DND-41 (cell line): ENCODE data around the gene TTLL3.

Source experiments
- ATAC-seq: fragments of 200-7000 bp; cut with Tn5 transposase; 3 replicates; pipeline ENCODE4 v1.9.1; 2021; ENCODE audit warnings: low read depth; ENCODE audit not compliant: insufficient read depth
- DNase-seq: peaks from one replicate; pipeline ENCODE4 v3.0.0-alpha.2; 2020
- H2AFZ ChIP-seq: 2 replicates; pipeline ENCODE4 v1.6.0; 2012; ENCODE audit warnings: low read depth, low read length
- H3K27ac ChIP-seq: 2 replicates; pipeline ENCODE4 v1.5.1; 2012; ENCODE audit warnings: low read length, inconsistent platforms
- H3K27me3 ChIP-seq: fragments of 200-600 bp; sonication (generic); 2 replicates; pipeline ENCODE4 v1.6.0; 2012; ENCODE audit warnings: low read length, mild to moderate bottlenecking, inconsistent platforms; ENCODE audit not compliant: insufficient read depth, poor library complexity
- H3K36me3 ChIP-seq: 2 replicates; pipeline ENCODE4 v1.5.1; 2012; ENCODE audit warnings: low read length, inconsistent platforms; ENCODE audit not compliant: insufficient read depth
- H3K4me1 ChIP-seq: 2 replicates; pipeline ENCODE4 v1.5.1; 2012; ENCODE audit warnings: mild to moderate bottlenecking, low read length; ENCODE audit not compliant: insufficient read depth
- H3K4me2 ChIP-seq: 2 replicates; pipeline ENCODE4 v1.6.0; 2012; ENCODE audit warnings: mild to moderate bottlenecking, moderate library complexity, low read length, inconsistent platforms; ENCODE audit not compliant: insufficient read depth
- H3K4me3 ChIP-seq, 2 experiments: fragments of 200-600 bp in 1 of 2; shearing (Covaris generic) in 1 of 2; 2 replicates each; pipeline ENCODE4 v1.5.1; 2012 to 2016; ENCODE audit warnings: inconsistent platforms in 2 of 2, low read length in 2 of 2, mild to moderate bottlenecking in 2 of 2, low read depth in 1 of 2, moderate library complexity in 1 of 2
- H3K79me2 ChIP-seq: 2 replicates; pipeline ENCODE4 v1.6.0; 2012; ENCODE audit warnings: low read length, inconsistent platforms; ENCODE audit not compliant: insufficient read depth
- H3K9ac ChIP-seq: 2 replicates; pipeline ENCODE4 v1.6.0; 2012; ENCODE audit warnings: low read depth, mild to moderate bottlenecking, inconsistent platforms, low read length, moderate library complexity
- H3K9me3 ChIP-seq: 2 replicates; pipeline ENCODE4 v1.5.1; 2012; ENCODE audit warnings: low read length, moderate library complexity, mild to moderate bottlenecking, inconsistent platforms; ENCODE audit not compliant: insufficient read depth, severe bottlenecking
- H4K20me1 ChIP-seq: 2 replicates; pipeline ENCODE4 v1.6.0; 2012; ENCODE audit warnings: low read length; ENCODE audit not compliant: insufficient read depth
- EZH2 ChIP-seq: IDR thresholded peaks from 3 replicates; pipeline ENCODE4 v1.6.1; 2012; ENCODE audit warnings: borderline replicate concordance, low read depth, mild to moderate bottlenecking, moderate library complexity, low read length, inconsistent platforms; ENCODE audit not compliant: severe bottlenecking
- TF ChIP-seq, protein P1 (sequence below): IDR thresholded peaks from 2 replicates; pipeline ENCODE4 v1.5.1; 2012; ENCODE audit warnings: borderline replicate concordance, low read length, moderate library complexity, mild to moderate bottlenecking; ENCODE audit not compliant: poor library complexity, severe bottlenecking; ENCODE audit errors: extremely low read depth

TTLL3 gene

DNA sequence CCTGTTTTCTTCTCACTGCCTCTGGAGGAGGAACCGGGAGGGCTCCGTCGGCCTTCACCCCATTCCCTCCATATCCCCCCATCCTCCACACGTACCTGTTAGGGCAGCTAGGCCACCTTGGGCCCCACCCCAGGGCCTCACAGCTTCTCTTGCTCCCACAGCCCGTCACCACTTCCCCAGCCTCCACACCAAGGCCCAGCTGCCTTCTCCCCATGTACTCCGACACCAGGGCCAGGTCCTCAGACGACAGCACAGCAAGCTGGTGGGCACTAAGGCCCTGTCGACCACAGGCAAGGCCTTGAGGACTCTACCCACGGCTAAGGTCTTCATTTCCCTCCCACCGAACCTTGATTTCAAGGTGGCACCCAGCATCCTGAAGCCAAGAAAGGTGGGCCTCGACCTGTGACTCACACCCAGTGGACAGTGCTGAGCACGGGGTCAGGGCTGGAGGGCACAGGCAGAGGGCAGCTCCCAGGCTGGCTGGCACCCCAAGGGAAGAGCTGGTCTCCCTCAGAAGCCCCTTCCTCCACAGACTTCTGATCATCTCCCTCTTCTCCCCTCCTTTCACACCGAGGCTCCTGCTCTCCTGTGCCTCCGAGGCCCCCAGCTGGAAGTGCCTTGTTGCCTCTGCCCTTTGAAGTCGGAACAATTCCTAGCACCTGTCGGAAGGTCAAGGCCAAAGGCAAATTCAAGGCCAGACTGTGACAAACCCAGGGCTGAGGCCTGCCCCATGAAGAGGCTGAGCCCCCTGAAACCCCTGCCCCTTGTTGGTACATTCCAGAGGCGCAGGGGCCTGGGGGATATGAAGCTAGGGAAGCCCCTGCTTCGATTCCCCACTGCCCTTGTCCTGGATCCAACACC is 24.7 kb downstream of the TTLL3 start:
- H2AFZ ChIP-seq = no peak overlapping the region
- ATAC-seq = no peak
- H3K27me3 ChIP-seq = no peaks in the 10 kb centered on the region
- no peaks in the 10 kb centered on the region for H3K79me2 ChIP-seq
- H3K4me1 ChIP-seq = no peaks in the 10 kb centered on the region
- H3K4me2 ChIP-seq = no peak overlapping the region
- no peak for DNase-seq
- TF ChIP-seq EZH2 = no peak
- TF ChIP-seq, protein P1, sequence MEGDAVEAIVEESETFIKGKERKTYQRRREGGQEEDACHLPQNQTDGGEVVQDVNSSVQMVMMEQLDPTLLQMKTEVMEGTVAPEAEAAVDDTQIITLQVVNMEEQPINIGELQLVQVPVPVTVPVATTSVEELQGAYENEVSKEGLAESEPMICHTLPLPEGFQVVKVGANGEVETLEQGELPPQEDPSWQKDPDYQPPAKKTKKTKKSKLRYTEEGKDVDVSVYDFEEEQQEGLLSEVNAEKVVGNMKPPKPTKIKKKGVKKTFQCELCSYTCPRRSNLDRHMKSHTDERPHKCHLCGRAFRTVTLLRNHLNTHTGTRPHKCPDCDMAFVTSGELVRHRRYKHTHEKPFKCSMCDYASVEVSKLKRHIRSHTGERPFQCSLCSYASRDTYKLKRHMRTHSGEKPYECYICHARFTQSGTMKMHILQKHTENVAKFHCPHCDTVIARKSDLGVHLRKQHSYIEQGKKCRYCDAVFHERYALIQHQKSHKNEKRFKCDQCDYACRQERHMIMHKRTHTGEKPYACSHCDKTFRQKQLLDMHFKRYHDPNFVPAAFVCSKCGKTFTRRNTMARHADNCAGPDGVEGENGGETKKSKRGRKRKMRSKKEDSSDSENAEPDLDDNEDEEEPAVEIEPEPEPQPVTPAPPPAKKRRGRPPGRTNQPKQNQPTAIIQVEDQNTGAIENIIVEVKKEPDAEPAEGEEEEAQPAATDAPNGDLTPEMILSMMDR = no peak
- H3K9me3 ChIP-seq = no peaks in the 10 kb centered on the region
- H3K9ac ChIP-seq = no peak overlapping the region
- H3K36me3 ChIP-seq = peaks cover 67% of the 10 kb centered on the region
- H3K27ac ChIP-seq = no peak overlapping the region
- no peak overlapping the region for H3K4me3 ChIP-seq
- peaks cover 5% of the 10 kb centered on the region; the same call in 1 of the 2 replicates for H4K20me1 ChIP-seq

DNA sequence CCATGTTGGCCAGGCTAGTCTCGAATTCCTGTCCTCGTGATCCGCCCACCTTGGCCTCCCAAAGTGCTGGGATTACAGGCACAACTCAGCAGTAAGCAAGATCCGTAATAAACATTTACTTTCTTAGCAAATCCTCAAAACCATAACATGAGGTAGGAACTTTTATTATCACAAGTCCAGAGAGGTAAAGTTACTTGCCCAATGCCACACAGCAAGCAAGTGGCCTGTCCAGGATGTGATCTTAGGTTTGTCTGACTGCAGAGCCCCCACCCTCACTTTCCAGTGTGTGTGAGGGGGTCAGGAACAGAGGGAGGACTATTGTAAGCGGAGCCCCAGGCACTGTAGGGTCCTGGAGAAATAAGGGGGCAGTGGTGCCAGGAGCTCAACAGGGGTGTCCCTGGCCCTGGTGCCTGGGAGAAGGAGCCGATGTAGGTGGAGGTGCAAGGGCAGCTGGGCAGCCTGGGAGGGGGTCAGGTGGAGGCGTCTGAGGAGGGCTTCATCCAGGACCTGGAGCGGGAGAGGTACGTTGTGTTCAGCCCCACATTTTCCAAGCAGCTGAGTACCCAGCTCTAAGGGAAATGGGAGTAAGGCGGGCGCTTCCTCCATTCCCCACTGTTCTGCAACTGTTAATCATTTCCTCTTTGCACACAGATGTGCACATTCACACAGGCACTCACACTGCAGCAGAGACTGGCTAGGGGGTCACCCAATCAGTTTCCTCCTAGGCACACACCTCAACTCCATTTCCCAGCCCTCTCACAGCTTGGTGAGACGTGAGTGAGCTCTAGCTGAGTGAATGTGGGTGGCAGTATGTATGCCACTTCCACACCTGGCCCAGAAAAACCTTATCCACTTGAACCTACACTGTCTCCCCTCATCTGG is 27.9 kb downstream of the TTLL3 start:
- DNase-seq = no peak
- ATAC-seq = no peak
- Histone ChIP-seq H2AFZ (no peak overlapping the region), H4K20me1 (peaks cover 3% of the 10 kb centered on the region; the same call in 1 of the 2 replicates), H3K27me3 (no peaks in the 10 kb centered on the region), H3K4me3 (no peak overlapping the region), H3K4me1 (peaks cover 11% of the 10 kb centered on the region), H3K79me2 (0 out of 2 replicates have a peak, but pooled peaks cover 2% of the 10 kb centered on the region), H3K9me3 (no peaks in the 10 kb centered on the region), H3K9ac (no peak overlapping the region), H3K4me2 (no peak overlapping the region), H3K27ac (0 out of 2 replicates have a peak overlapping the region, but pooled peaks have one; percentile 14), H3K36me3 (peaks cover 73% of the 10 kb centered on the region)
- TF ChIP-seq, protein P1 = no peak
- TF ChIP-seq EZH2 = no peak

DNA sequence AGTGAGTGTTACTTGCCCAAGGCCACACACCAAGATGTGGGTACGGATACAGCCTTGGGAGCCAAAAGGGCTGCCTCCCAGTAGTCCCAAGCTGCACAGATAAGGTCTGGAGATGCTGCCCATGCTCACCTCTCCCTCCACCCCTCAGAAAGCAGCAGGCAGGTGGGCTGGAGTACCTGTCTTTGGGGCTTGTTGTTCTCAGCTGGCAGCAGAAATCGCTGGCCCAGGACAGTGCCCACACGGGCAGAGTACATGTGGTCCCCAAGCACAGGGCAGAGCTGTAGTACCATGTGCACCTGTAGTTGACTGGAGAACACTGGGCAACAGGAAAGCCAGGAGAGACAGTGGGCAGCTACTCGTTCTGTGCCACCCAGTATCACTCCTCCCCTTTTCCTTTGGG is 28.8 kb downstream of the TTLL3 start:
- DNase-seq (no peak), ATAC-seq (no peak)
- Histone ChIP-seq H3K27me3 (no peaks in the 10 kb centered on the region), H4K20me1 (peaks cover 3% of the 10 kb centered on the region; the same call in 1 of the 2 replicates), H3K27ac (no peak overlapping the region), H3K79me2 (peaks cover 11% of the 10 kb centered on the region), H2AFZ (no peak overlapping the region), H3K4me3 (no peak overlapping the region), H3K4me2 (no peak overlapping the region), H3K36me3 (peaks cover 65% of the 10 kb centered on the region), H3K9me3 (no peaks in the 10 kb centered on the region), H3K9ac (no peak overlapping the region), H3K4me1 (peaks cover 15% of the 10 kb centered on the region)
- TF ChIP-seq, protein P1 = no peak
- TF ChIP-seq EZH2 = no peak
